Activated CD4-positive, alpha-beta T cell treated with anti-CD3 and anti-CD28 coated beads, Interleukin-2, amount 50 U/mL, for 24 hours (primary cell): Measurements from ENCODE around the gene MNX1.

Experiments
- DNase-seq, 2 donors: peaks; one replicate each; pipeline ENCODE4 v3.0.0-alpha.2; 2020; ENCODE audit warnings: low read depth in 1 of 2, low spot score in 1 of 2

MNX1 gene

DNA sequence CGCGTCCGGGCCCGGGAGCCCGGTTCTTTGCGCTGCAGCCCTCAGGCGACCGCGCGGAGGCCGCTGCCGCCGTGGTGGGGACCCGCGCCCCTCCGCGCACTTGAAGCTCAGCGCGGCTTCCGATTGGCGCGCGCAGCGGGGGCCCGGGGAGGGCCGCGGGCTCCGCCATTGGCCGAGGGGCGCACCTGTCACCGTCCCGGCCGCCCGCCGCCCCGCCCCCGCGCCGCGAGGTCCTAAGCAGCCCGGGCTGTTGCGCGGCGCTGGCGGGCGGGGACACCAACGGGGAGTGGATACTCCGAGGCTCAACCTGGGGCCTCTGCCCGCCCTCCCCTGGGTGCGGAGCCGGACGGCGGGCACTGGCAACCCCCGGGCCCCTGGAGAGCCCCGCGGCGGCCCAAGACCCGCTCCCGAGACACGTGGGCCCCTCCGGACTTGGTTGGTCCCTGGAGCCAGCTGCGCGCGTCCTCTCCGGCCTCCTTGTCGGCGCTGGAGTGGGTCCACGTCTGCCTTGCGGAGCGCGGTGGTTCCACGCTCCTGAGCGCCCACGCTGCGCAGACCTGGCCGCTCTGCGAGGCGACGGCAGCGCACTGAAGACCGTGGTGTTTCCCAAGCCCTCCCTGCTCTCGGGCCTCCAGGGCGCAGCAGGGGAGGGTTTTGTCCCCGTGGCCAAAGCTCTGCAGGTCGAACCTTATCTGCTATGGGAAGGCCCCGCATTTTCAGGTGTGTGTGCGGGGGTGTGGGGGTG, at the start of gene MNX1:
TSS of gene MNX1 (minus strand) at position 76 of the 745 bp plus-strand sequence. CDS start 313 bp downstream, outside the sequence.
- no peak for DNase-seq

DNA sequence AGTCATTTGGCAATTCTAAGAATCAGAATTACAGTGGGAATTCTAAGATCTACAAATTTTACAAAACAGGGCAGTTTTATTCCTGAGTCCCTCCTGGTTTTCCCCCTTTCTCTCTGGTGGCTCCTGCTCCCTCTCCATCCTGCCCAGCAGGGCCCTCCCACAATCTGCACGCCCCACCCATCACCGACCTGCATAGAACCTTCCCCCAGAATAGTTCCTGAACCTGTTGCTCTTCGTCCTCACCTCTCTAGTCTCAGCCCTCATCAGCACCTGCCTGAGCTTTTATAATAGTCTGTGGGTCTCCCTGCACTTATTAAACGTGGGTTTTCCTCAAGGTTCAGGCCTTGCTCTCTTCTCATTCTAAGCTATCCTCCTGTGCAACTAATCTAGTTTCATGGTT, 49.1 kb upstream of the MNX1 start:
- no peak for DNase-seq

DNA sequence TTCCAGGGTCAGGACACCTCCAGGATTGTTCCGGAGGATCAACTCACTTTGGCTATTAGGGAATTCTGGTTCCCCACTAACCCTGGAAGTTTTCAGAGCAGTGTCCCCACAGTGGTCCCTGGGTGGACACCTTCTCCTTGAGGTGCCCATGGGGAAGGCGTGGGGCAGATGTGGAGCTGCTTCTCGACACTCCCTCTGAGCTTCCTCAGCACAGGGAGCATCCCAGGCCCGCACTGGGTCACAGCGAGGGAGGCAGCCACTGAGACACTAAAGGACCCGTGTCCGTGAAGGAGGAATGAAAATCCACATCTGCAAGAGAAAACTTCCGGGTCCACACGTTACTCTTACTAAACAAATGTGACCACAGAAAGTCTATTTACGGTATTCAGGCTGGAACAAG, 48.2 kb upstream of the MNX1 start:
- DNase-seq = no peak

DNA sequence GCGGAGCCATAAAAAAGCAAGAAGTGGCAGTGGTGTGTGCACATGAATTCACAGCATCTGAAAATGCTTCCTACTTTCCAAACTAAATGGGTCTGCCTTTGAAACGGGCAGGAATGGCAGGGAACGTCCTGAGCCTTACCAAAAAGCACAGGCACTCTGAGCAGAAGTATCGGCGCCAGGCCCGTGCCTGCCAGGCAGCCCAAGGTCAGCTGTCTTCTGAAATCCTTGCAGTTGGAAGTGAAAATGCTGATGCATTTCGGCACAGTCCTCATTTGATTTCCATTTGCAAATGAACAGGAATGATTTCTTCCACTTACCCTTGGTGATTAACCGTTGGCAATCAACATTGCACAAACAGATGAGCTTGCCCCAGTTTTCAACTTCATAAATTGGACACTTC, 47.6 kb upstream of the MNX1 start:
- DNase-seq = no peak

DNA sequence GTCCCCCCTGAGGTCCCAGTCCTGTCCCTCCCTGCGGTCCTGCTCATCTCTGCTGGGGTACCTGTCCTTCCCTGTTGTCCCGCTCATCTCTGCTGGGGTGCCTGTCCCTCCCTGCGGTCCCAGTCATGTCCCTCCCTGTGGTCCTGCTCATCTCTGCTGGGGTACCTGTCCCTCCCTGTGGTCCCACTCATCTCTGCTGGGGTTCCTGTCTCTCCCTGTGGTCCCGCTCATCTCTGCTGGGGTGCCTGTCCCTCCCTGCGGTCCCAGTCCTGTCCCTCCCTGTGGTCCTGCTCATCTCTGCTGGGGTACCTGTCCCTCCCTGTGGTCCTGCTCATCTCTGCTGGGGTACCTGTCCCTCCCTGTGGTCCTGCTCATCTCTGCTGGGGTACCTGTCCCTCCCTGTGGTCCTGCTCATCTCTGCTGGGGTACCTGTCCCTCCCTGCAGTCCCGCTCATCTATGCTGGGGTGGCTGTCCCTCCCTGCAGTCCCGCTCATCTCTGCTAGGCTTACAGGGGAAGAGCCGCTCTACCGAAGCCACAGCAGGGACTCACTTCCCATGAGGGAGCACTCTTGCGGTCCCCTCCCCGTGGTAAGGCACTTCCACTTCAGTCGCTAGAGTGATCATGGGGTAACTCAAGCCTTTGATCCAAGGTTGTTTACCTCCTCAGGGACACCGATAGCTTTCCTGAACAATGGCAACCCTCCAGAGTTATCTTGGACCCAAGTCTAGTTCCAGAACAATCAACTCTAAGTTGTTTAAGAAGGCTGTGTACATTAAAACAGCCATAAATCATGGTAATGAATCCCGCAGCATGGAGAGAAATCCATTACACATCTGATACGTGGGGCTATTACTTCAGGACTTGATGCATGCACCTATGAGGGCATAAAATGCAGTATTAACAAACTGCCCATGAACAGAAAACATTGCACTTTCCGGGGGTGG, 46.8 kb upstream of the MNX1 start:
- DNase-seq = no peak

DNA sequence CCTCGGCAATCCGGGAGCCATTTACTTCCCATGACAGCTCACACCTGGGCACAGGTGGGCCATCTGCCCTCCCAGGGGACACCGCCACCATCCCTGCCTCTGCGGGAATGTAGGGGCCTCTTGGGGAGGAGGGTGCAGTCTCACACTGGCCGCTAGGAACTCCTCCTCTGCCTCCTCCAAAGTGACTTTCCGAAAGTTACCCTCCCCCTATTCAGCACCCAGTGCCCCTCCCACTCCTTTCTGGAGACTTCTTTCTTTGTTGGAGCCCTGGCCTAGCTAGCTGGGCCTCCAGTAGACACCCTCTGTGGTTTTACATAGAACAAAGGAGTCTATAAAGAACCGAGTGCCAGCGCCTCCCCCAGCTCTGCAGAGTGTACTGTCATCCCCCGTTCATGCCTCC, 45.8 kb upstream of the MNX1 start:
- no peak for DNase-seq

DNA sequence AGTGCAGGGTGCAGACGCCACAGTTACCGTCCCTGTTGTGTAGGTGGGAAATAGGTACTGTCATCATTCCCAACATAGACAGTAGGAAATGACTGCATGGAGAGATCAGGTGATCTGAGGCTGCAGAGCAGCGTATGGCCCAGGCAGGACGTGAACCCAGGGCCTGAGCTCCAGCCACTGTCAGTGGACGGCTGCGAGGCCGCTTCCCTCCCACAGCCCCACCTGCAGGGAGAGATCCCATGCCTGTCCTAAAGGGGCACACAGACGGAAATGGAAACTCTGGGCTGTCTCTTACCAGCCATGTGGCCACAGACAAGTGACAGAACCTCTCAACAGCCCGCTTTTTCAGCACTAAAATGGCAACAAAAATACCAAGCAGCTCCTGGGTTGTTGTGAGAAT, 44.5 kb upstream of the MNX1 start:
- no peak for DNase-seq

DNA sequence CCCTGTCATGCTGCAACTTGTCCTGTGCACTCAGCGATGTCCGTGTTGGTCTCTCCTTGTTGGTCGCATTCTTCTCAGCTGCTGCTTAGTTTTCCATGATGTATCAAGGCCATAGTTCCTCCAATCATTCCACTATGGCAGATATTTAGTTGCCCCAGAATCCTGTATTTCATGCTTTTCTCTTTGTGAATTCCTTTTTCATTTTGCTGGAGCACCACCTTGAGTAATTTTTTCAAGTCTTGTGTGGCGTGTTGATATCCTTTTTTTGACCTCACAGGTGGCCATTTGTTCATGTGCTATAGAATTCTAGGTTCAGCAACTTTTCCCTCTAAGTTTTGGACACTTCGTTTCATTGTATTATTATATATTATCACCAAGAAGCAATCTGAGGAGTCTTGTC, 42.7 kb upstream of the MNX1 start:
- DNase-seq = no peak

DNA sequence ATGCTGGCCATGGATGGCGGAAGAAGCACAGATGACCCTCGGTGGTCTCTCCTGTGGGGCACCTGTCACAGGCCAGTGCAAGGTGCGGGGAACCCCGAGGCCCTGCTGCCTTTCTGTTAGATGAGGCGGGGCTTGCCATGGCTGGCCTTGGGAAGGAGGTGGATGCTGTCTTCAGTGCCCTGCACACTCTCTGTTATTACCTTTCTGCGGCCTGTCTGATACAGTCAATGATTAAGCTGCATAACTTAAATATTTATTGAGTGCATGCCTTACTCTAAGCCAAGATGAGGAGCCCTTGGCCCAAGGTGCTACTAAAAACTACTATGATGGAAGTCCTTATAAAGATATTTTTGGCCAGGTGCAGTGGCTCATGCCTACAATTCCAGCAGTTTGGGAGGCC, 36.7 kb upstream of the MNX1 start:
- DNase-seq = no peak

DNA sequence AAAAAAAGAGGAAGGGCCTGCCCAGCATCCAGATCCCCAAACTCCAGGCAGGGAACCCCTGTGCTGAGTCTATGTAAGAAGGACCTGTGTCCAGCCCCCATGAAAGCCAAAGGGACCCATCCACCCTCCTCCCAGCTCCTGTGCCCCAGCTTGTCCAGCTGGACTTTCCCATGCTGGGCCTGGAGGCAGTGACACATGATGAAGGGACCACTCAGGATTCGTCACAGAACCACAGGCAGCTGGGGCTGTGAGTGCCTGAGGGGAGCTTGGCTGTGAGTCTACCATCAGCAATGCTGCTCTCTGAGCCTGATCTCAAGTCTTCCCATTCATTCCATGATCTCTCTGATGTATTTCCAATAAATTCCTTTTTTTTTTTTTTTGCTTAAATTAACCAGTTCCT, 36.2 kb upstream of the MNX1 start:
- DNase-seq = no peak

DNA sequence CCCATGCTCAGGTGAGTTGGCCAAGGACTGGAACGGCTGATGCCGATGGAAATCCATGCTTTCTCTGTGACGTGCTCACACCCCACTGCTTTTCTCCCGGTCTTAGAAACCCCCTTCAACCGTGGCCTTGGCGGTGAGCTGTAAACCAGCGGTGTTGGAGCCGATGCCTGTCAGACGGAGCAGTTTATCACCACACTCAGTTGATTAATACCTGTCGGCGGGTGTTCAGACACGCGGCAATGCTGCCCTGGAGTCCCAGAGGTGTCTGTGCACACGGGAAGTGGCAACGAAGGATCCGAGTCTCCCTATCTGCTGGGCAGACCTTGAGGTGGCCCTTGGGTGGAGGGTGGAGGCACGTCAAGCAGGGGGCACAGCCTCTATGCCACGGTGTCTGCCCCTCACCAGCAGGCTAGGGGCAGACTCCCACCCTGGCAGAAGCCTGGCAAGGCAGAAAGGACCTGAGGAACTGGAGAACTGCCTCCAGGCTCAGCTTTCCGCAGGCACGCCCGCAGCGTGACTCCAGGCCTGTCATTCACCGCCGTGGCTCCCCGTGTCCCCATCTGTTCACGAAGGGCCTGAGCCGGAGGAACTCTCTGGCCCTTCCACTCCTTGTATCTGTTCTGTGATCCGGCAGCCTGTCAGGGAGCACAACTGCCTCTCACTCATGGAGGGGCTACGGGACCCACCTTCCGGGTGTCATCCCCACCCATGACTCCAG, 34.6 kb upstream of the MNX1 start:
- DNase-seq = no peak

DNA sequence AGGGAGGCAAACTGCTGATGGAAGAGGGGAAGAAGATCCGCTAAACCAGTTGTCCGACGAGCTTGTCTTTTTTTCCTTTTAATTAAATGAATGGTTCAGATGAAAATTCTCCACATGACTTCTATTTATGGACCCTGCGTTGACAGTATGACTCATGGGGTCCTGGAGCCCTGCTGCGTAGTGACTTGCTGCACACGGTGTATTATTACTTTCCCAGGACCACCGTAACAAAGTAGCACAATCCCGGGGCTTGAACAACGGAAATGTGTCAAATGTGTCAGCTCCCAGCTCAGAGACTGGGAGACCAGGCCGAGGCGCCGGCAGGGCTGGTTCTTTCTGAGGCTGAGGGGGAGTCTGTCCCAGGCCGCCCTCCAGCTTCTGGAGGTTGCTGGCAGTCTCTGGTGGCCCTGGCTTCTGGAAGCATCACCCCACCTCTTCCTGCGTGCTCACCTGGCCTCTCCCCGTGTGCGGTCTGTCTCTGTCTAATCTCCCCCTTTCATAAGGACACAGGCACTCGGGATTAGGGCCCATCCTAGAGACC, 33.8 kb upstream of the MNX1 start:
- no peak for DNase-seq

DNA sequence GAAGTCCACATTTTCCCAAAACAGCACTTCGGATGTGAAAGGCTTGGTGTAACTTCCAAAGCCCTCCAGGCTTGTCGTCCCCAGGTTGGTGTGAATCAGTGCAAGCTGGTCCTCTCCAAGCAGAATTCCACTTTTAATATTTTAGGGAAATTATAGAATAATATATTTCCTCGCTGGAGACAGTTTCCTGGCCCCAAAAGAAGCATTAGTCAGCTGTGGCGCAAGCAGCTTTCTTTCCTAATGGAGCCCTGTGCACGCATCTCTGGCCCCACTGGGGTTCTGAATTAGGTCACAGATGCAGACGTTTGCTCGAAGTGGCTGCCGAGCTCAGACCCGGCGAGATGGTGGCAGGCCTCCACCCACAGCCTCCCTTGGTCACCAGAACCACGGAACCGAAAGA, 33.3 kb upstream of the MNX1 start:
- no peak for DNase-seq

DNA sequence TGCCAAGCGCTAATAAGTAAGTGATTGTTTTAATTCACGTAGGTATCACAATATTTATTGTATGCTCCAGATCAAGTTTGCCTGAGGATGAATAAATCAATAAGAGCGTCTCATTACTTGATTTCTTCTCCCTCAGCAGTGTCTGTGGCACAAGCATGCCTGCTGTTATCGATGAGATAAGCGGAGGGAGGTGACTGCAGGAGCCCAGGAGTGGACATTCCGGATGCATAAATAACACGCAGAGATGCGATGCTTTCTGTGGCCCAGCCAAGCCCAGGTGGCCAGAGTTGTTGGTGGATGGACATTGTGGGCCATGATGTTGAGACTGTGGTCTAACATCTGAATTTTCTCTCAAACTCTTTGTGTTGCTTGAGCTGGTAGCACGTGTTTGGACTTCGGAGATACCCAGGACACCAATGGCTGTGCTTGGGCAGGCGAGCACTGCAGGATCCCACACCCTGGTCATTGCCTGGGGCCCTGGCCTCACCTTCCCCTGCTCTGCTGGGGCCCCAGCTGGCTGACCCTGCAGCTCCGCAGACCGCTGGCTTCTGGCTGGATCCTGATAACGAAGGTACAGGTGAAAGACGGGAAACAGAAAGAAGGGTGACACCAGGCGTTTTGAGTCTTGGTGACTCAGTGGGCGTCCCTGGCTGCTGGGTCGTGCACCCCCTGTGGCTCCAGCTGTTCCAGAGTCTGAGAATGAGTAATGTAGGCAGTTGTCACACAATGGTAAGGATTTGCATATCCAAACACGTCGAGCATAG, 31.2 kb upstream of the MNX1 start:
- no peak for DNase-seq

DNA sequence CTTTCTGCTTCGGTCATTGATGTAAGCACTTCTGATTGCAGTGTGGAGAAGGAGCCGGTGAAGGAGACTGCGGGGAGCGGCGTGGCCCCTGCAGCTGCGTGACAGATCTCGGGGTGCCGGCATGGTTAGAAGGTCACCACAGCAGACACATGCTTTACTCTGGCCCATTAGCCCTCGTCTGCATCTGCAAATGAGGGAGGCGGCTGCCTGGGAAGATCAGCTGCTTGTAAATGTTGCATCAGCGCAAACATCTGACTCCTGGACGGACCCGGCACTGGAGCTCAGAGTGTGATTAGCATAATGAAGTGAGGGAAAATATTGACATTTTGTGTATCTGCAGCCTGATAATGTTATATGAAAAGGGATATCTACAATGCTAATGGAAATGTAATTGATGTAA, 30.5 kb upstream of the MNX1 start:
- DNase-seq = no peak

DNA sequence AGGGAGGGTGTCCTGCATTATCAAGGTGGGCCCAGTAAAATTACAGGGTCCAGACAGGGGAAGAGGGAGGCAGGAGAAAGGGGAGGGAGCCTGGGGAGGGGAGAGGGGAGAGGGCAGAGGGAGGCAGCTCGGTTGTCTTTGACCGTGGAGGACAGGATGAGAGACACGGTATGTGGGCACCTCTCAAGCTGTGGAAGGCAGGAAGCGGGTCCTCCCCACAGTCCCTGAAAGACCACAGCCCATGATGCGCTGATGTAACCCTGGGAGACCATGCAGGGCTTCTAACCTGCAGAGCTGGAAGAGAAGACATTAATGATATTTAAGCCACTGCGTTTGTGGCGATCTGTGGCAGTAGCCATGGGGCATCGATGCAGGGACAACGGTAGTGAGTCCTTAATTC, 27.2 kb upstream of the MNX1 start:
- DNase-seq = no peak

DNA sequence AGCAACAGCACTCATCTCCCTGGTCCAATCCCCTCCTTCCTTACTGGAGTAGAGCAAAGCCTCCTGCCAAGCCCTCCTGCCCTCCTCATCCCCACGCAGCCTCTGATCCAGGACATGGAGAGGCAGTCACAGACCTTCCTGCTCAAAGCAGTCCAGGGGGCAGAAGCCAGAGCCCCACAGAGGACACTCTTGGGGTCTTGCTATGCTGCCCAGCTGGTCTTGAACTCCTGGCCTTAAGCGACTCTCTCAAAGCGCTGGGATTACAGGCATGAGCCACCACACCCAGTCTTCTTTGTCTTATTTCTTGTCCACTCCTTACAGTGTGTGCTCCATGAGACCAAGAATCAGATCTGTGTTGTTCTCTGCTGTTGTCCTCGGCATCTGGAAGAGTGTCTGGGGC, 26.6 kb upstream of the MNX1 start:
- DNase-seq = no peak

DNA sequence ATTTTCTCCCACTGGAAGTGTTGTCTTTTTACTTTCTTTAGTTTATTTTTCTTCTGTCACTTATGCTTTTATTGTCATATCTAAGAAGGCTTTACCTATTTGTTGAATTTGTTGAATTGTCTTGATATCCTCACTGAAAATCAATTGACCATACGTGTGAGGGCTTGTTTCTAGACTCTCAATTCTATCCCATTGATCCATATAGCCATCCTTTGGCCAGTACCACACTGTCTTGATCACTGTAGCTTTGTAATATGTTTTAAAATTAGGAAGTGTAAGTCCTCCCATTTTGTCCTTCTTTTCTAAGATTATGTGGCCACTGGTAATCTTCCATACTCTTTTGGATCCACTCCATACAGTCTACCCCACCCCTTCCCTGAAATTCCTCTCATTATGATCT, 25.5 kb upstream of the MNX1 start:
- DNase-seq = no peak

DNA sequence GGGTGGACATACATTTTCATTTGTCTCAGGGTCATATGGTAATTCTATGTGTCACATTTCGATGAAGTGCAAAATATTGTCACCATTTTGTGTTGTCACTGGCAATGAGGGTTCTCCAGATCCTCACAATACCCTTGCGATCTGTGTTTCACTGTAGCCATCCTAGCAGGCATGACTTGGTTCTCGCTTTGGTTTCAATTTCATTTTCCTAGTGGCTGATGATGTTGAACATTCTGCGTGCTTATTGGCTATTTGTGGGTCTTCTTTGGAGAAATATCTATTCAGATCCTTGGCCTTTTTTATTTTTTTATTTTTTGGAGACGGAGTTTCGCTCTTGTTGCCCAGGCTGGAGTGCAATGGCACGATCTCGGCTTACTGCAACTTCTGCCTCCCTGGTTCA, 24.8 kb upstream of the MNX1 start:
- no peak for DNase-seq

DNA sequence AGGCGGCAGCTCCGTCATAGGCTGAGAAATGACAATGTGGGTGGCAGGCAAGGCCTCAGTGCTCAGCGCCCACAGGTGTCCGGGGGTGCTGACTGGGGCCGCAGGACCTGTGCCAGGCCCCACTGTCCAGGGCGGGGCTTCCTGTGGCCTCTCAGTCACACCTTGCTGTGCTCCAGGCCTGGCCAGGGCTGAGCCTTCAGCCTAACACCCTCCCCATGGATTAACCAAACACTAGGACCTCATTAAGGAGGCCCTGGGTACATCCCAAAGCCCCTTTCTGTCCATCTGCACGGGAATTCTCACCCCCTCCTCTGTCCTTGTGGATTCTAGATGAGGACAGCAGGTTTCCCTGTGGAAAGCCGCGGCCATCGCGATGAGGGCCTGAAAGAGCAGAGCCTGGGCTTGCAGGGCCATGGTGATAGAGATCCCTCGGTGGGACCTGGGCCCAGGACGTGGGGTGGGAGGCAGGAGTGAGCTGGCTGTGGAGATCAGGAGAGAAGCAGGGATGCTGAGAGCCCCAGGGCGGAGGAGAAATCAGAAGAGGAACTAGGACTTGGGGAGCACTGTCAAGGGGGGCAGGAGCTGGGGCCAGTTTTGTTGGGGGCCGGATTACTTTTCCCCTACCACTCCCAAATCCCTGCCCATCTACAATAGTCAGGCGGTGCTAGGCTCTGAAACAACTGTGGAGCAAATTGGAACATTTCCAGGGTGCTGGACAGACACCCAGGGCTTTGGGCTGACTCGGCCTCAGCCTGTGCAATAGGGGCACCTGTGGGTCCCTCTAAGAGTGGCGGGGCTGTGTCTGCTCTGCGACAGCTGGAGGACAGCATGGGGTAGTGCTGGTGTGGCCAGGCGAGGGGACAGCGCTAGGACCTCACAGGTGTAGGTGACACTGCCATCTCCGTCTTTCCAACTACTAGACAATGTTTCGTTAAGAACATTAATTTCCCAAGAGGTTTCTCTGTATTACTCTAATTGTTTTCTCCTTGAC, 23.3 kb upstream of the MNX1 start:
- DNase-seq = no peak
